ENCODE results near the gene USP11. TPM values are rescaled to one million over a fixed set of nuclear protein-coding genes. Genes with fewer than 3 reads are reported as not detected.
"Not testable (repeated sequence)": the region's sequence is repeated elsewhere in the genome, so short reads cannot be mapped to it uniquely, and the experiment has no call there.

Gene USP11
- total RNA-seq, 1 donor from 2014 or later, result 22.4 TPM

- intact Hi-C loops (cut with micrococcal nuclease), result no loop called here
Observed at GRCh38 chrX:47242321-47242720, 9.5 kb downstream of the USP11 start.

- intact Hi-C loops (cut with micrococcal nuclease), result no loop called here
Observed at GRCh38 chrX:47243351-47243750, 10.5 kb downstream of the USP11 start.

- intact Hi-C loops (cut with micrococcal nuclease), result no loop called here
Observed at GRCh38 chrX:47244676-47245075, 11.9 kb downstream of the USP11 start.

- intact Hi-C loops (cut with micrococcal nuclease), result no loop called here
Observed at GRCh38 chrX:47245156-47245555, 12.3 kb downstream of the USP11 start.

GRCh38 chrX:47247206-47247998, 14.6 kb downstream of the USP11 start:
- intact Hi-C loops (cut with micrococcal nuclease), result no loop called here

GRCh38 chrX:47247999-47248320, 15.2 kb downstream of the USP11 start:
- intact Hi-C loops (cut with micrococcal nuclease), result no loop called here

GRCh38 chrX:47248576-47248975, 15.8 kb downstream of the USP11 start:
- intact Hi-C loops (cut with micrococcal nuclease), result no loop called here

- intact Hi-C loops (cut with micrococcal nuclease), result no loop called here
Observed at GRCh38 chrX:47250017-47250347, 17.2 kb downstream of the USP11 start.

- intact Hi-C loops (cut with micrococcal nuclease), result not testable (repeated sequence)
Observed at GRCh38 chrX:47257620-47258019, 24.8 kb downstream of the USP11 start.

GRCh38 chrX:47264483-47265173, 31.8 kb downstream of the USP11 start:
- intact Hi-C loops (cut with micrococcal nuclease), result no loop called here

- intact Hi-C loops (cut with micrococcal nuclease), result no loop called here
Observed at GRCh38 chrX:47266643-47267042, 33.8 kb downstream of the USP11 start.

GRCh38 chrX:47272013-47272408, 39.2 kb downstream of the USP11 start:
- intact Hi-C loops (cut with micrococcal nuclease), result no loop called here

- intact Hi-C loops (cut with micrococcal nuclease), result no loop called here
Observed at GRCh38 chrX:47273011-47273730, 40.4 kb downstream of the USP11 start.

GRCh38 chrX:47278691-47279090, 45.9 kb downstream of the USP11 start:
- intact Hi-C loops (cut with micrococcal nuclease), result no loop called here

- intact Hi-C loops (cut with micrococcal nuclease), result no loop called here
Observed at GRCh38 chrX:47283015-47283771, 50.4 kb downstream of the USP11 start.

- intact Hi-C loops (cut with micrococcal nuclease), result not testable (repeated sequence)
Observed at GRCh38 chrX:47284616-47285015, 51.8 kb downstream of the USP11 start.

- intact Hi-C loops (cut with micrococcal nuclease), result no loop called here
Observed at GRCh38 chrX:47285836-47286320, 53.1 kb downstream of the USP11 start.

GRCh38 chrX:47293106-47293505, 60.3 kb downstream of the USP11 start:
- intact Hi-C loops (cut with micrococcal nuclease), result no loop called here

GRCh38 chrX:47296766-47297365, 64.1 kb downstream of the USP11 start:
- intact Hi-C loops (cut with micrococcal nuclease), result no loop called here

GRCh38 chrX:47297874-47298273, 65.1 kb downstream of the USP11 start:
- intact Hi-C loops (cut with micrococcal nuclease), result no loop called here

Measured in T-helper 2 cell treated with Interferon-gamma antibody and Interleukin-4, amounts not matched to agents 100 ng/mL and 5 ng/mL, for 36 hours (primary cell).